OCI-LY1 (cell line): ENCODE data around the gene PHLDB3.
"Not testable (repeated sequence)": the region's sequence is repeated elsewhere in the genome, so short reads cannot be mapped to it uniquely, and the experiment has no call there.

Experiments used
- H2AFZ ChIP-seq: fragments of 200-600 bp; sonication (generic), shearing (Covaris generic); 2 replicates; pipeline ENCODE4 v1.6.0; 2014; ENCODE audit warnings: antibody characterized with exemption, mild to moderate bottlenecking, low read length
- H3F3A ChIP-seq: fragments of 200-600 bp; sonication (generic), shearing (Covaris generic); 2 replicates; pipeline ENCODE4 v1.6.0; 2014; ENCODE audit warnings: mild to moderate bottlenecking, antibody characterized with exemption, low read length, moderate library complexity; ENCODE audit not compliant: insufficient read depth
- H3K27ac ChIP-seq: fragments of 200-600 bp; sonication (generic); 2 replicates; pipeline ENCODE4 v1.5.1; 2014; ENCODE audit warnings: low read length, mixed run types, mild to moderate bottlenecking, low read depth; ENCODE audit not compliant: poor library complexity, severe bottlenecking
- H3K27me3 ChIP-seq: fragments of 200-600 bp; sonication (generic); 2 replicates; pipeline ENCODE4 v1.6.0; 2014; ENCODE audit warnings: antibody characterized with exemption, mild to moderate bottlenecking, low read length, moderate library complexity; ENCODE audit not compliant: insufficient read depth
- H3K36me3 ChIP-seq: fragments of 200-600 bp; sonication (generic); 2 replicates; pipeline ENCODE4 v1.6.1; 2014; ENCODE audit warnings: mild to moderate bottlenecking, antibody characterized with exemption, low read length, moderate library complexity, mixed read lengths; ENCODE audit not compliant: insufficient read depth
- H3K4me1 ChIP-seq: fragments of 200-600 bp; sonication (generic); 2 replicates; pipeline ENCODE4 v1.5.1; 2014; ENCODE audit warnings: mild to moderate bottlenecking, low read length, moderate library complexity; ENCODE audit not compliant: insufficient read depth, severe bottlenecking
- H3K4me2 ChIP-seq: fragments of 200-600 bp; sonication (generic), shearing (Covaris generic); 2 replicates; pipeline ENCODE4 v1.6.1; 2014; ENCODE audit warnings: low read length
- H3K4me3 ChIP-seq: fragments of 200-600 bp; sonication (generic); 2 replicates; pipeline ENCODE4 v1.5.1; 2014; ENCODE audit warnings: low read length, low read depth, mild to moderate bottlenecking, mixed read lengths; ENCODE audit not compliant: poor library complexity, severe bottlenecking
- H3K79me2 ChIP-seq: fragments of 200-600 bp; shearing (Covaris generic); 2 replicates; pipeline ENCODE4 v1.6.1; 2016; ENCODE audit warnings: mixed run types, low read length, mixed read lengths; ENCODE audit not compliant: insufficient read depth
- H3K9ac ChIP-seq: fragments of 200-600 bp; sonication (generic), shearing (Covaris generic); 2 replicates; pipeline ENCODE4 v1.6.1; 2014; ENCODE audit warnings: mild to moderate bottlenecking, low read length, mixed read lengths
- H3K9me2 ChIP-seq: fragments of 200-600 bp; sonication (generic), shearing (Covaris generic); 2 replicates; pipeline ENCODE4 v1.6.1; 2014; ENCODE audit warnings: low read depth, mild to moderate bottlenecking, low read length, mixed read lengths
- H3K9me3 ChIP-seq: fragments of 200-600 bp; shearing (Covaris generic); 2 replicates; pipeline ENCODE4 v1.6.1; 2014; ENCODE audit warnings: low read length, mixed read lengths
- H4K20me1 ChIP-seq: fragments of 200-600 bp; sonication (generic), shearing (Covaris generic); 2 replicates; pipeline ENCODE4 v1.6.0; 2016; ENCODE audit warnings: mild to moderate bottlenecking, low read length; ENCODE audit not compliant: insufficient read depth
- CTCF ChIP-seq: fragments of 200-600 bp; sonication (generic), shearing (Covaris generic); IDR thresholded peaks from 2 replicates; pipeline ENCODE4 v1.5.1; 2017; ENCODE audit warnings: mild to moderate bottlenecking, antibody characterized with exemption, low read length, moderate library complexity, mixed read lengths
- EZH2 ChIP-seq: fragments of 200-600 bp; sonication (generic), shearing (Covaris generic); IDR thresholded peaks from 2 replicates; pipeline ENCODE4 v1.8.0; 2017; ENCODE audit warnings: borderline replicate concordance, mixed run types, mild to moderate bottlenecking, antibody characterized with exemption, low read length, moderate library complexity, mixed read lengths

PHLDB3 gene

GRCh38 chr19:43445426-43445825 is 59.1 kb downstream of the PHLDB3 start:
- Histone ChIP-seq H3K4me2 (no peak overlapping the region), H4K20me1 (no peaks in the 10 kb centered on the region), H3F3A (no peaks in the 10 kb centered on the region), H3K27ac (no peak overlapping the region), H3K79me2 (no peaks in the 10 kb centered on the region), H3K9me2 (no peaks in the 10 kb centered on the region), H3K27me3 (no peaks in the 10 kb centered on the region), H3K4me3 (no peak overlapping the region), H3K4me1 (no peaks in the 10 kb centered on the region), H3K9me3 (no peaks in the 10 kb centered on the region), H3K9ac (no peak overlapping the region), H3K36me3 (no peaks in the 10 kb centered on the region), H2AFZ (no peak overlapping the region)
- TF ChIP-seq CTCF (no peak), EZH2 (no peak)

GRCh38 chr19:43444531-43445287 is 59.8 kb downstream of the PHLDB3 start:
- no peak for TF ChIP-seq CTCF
- TF ChIP-seq EZH2, result no peak

GRCh38 chr19:43444091-43444490 is 60.5 kb downstream of the PHLDB3 start:
- H3K4me1 ChIP-seq, H2AFZ ChIP-seq, H3K27ac ChIP-seq: not testable (repeated sequence)

More at GRCh38 chr19:43444531-43445287, 59.8 kb downstream of the PHLDB3 start:
- Histone ChIP-seq H3K4me1 (no peaks in the 10 kb centered on the region), H3K9me3 (no peaks in the 10 kb centered on the region), H3K4me3 (no peak overlapping the region), H3K36me3 (no peaks in the 10 kb centered on the region), H3F3A (no peaks in the 10 kb centered on the region), H3K9ac (no peak overlapping the region), H4K20me1 (no peaks in the 10 kb centered on the region), H3K9me2 (no peaks in the 10 kb centered on the region), H3K4me2 (no peak overlapping the region), H3K79me2 (no peaks in the 10 kb centered on the region), H3K27me3 (no peaks in the 10 kb centered on the region), H3K27ac (no peak overlapping the region), H2AFZ (no peak overlapping the region)

GRCh38 chr19:43441716-43442115 is 62.8 kb downstream of the PHLDB3 start:
- Histone ChIP-seq H3K79me2 (no peaks in the 10 kb centered on the region), H3K4me3 (no peak overlapping the region), H3K27ac (no peak overlapping the region), H2AFZ (no peak overlapping the region), H3K9me3 (no peaks in the 10 kb centered on the region), H3K4me1 (no peaks in the 10 kb centered on the region), H3K27me3 (no peaks in the 10 kb centered on the region), H4K20me1 (no peaks in the 10 kb centered on the region), H3K9me2 (no peaks in the 10 kb centered on the region), H3K9ac (no peak overlapping the region), H3K4me2 (no peak overlapping the region), H3F3A (no peaks in the 10 kb centered on the region), H3K36me3 (no peaks in the 10 kb centered on the region)
- TF ChIP-seq CTCF (no peak), EZH2 (no peak)

More at GRCh38 chr19:43444091-43444490, 60.5 kb downstream of the PHLDB3 start:
- not testable (repeated sequence) for H4K20me1 ChIP-seq, H3K4me2 ChIP-seq, H3K79me2 ChIP-seq, H3K4me3 ChIP-seq, H3K9me2 ChIP-seq, H3K36me3 ChIP-seq, H3K27me3 ChIP-seq, H3K9ac ChIP-seq, H3F3A ChIP-seq, H3K9me3 ChIP-seq
